ENCODE results near the gene GGT7.

Gene GGT7

GRCh38 chr20:34806255-34806654 is 66.4 kb downstream of the GGT7 start:
- H3K79me2 ChIP-seq: peaks cover 44% of the 10 kb centered on the region
- no peak for TF ChIP-seq CTCF (IDR thresholded peaks at IDR 0.05)
- no peaks in the 10 kb centered on the region for H3K4me1 ChIP-seq
- H3K27me3 ChIP-seq (ENCODE audit: control insufficient read depth, insufficient read depth, low read length): no peaks in the 10 kb centered on the region
- no peak overlapping the region for H2AFZ ChIP-seq
- no peaks in the 10 kb centered on the region for H3K36me3 ChIP-seq (ENCODE audit: control insufficient read depth, insufficient read depth, low read length)
- H3K9me3 ChIP-seq (ENCODE audit: control insufficient read depth, low read length): no peaks in the 10 kb centered on the region
- no peak overlapping the region for H3K4me2 ChIP-seq (ENCODE audit: low read length)
- H3K27ac ChIP-seq: no peak overlapping the region
- H3K9ac ChIP-seq: no peak overlapping the region
- H3K4me3 ChIP-seq (ENCODE audit: low read depth, low read length): no peak overlapping the region

- H3K27me3 ChIP-seq (ENCODE audit: control insufficient read depth, insufficient read depth, low read length): no peaks in the 10 kb centered on the region
- peaks cover 55% of the 10 kb centered on the region for H3K79me2 ChIP-seq
- no peaks in the 10 kb centered on the region for H3K9me3 ChIP-seq (ENCODE audit: control insufficient read depth, low read length)
- H3K36me3 ChIP-seq (ENCODE audit: control insufficient read depth, insufficient read depth, low read length): no peaks in the 10 kb centered on the region
- no peak overlapping the region for H3K4me3 ChIP-seq (ENCODE audit: low read depth, low read length)
- H2AFZ ChIP-seq: no peak overlapping the region
- H3K4me2 ChIP-seq (ENCODE audit: low read length): no peak overlapping the region
- no peak overlapping the region for H3K27ac ChIP-seq
- H3K9ac ChIP-seq: no peak overlapping the region
- H3K4me1 ChIP-seq: no peaks in the 10 kb centered on the region
- no peak for TF ChIP-seq CTCF (IDR thresholded peaks at IDR 0.05)
These were observed 73.8 kb downstream of the GGT7 start for GRCh38 chr20:34798871-34799270.

GRCh38 chr20:34798328-34798727 is 74.3 kb downstream of the GGT7 start:
- no peak overlapping the region for H3K4me3 ChIP-seq (ENCODE audit: low read depth, low read length)
- no peaks in the 10 kb centered on the region for H3K27me3 ChIP-seq (ENCODE audit: control insufficient read depth, insufficient read depth, low read length)
- no peaks in the 10 kb centered on the region for H3K4me1 ChIP-seq
- H2AFZ ChIP-seq: no peak overlapping the region
- no peak overlapping the region for H3K4me2 ChIP-seq (ENCODE audit: low read length)
- H3K9ac ChIP-seq: no peak overlapping the region
- no peak for TF ChIP-seq CTCF (IDR thresholded peaks at IDR 0.05)
- H3K9me3 ChIP-seq (ENCODE audit: control insufficient read depth, low read length): no peaks in the 10 kb centered on the region
- H3K27ac ChIP-seq: no peak overlapping the region
- peaks cover 51% of the 10 kb centered on the region for H3K79me2 ChIP-seq
- H3K36me3 ChIP-seq (ENCODE audit: control insufficient read depth, insufficient read depth, low read length): no peaks in the 10 kb centered on the region

- Histone ChIP-seq H3K9ac (no peak overlapping the region), H3K9me3 (ENCODE audit: control insufficient read depth, low read length) (no peaks in the 10 kb centered on the region), H3K4me1 (no peaks in the 10 kb centered on the region), H3K36me3 (ENCODE audit: control insufficient read depth, insufficient read depth, low read length) (no peaks in the 10 kb centered on the region), H3K27me3 (ENCODE audit: control insufficient read depth, insufficient read depth, low read length) (no peaks in the 10 kb centered on the region), H3K4me2 (ENCODE audit: low read length) (no peak overlapping the region), H3K4me3 (ENCODE audit: low read depth, low read length) (no peak overlapping the region), H3K79me2 (peaks cover 48% of the 10 kb centered on the region), H2AFZ (no peak overlapping the region), H3K27ac (no peak overlapping the region)
- TF ChIP-seq CTCF (IDR thresholded peaks at IDR 0.05): no peak
These were observed 75.4 kb downstream of the GGT7 start for GRCh38 chr20:34797012-34797995.
